Activated gamma-delta T cell treated with Interleukin-2 at 50 U/mL for 16 hours (primary cell): ENCODE measurements around the gene SREBF2.

Experiments used
- DNase-seq: peaks from one replicate; pipeline ENCODE4 v3.0.0-alpha.2; 2020

SREBF2 gene

GRCh38 chr22:41832553-41833368, at the start of gene SREBF2:
TSS of gene SREBF2 (plus strand) at chr22:41833105. CDS start at chr22:41833271, 166 bp downstream.
- DNase-seq: peak; percentile 99

DNA sequence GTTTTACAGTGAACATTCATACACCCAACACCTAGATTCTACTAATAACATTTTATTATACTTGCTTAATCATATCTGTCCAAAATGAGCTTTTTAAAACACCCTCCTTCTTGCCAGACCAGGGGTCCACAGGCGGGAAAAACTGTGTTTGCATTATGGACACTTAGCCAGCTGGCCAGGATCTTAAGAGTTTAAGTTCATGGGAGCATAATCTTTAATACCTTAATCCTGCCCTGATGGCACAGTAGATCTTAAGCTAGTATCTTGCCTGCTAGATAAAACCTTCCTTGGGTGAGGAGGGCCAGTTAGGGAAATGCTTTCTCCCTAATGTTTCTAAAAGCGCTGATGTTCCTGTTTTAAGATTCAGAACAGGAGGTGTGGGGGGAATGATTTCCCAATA, 45.6 kb upstream of the SREBF2 start:
- no peak for DNase-seq

GRCh38 chr22:41793871-41794270, 39.0 kb upstream of the SREBF2 start:
- DNase-seq: no peak

DNA sequence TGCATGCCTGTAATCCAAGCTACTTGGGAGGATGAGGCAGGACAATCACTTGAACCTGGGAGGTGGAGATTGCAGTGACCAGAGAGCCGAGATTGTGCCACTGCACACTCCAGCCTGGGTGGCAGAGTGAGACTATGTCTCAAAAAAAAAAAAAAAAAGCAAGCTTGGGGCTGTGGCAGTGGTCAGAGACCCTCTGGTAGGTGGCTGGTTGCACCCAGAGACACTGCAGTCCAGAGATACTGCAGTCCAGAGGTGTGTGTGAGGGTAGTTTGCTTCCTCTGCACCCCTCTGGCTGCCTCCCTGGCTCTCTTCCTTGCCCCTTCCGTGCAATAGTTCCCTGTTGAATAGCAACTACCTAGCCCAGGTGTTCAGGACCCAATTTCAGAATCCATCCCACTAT, 34.2 kb upstream of the SREBF2 start:
- DNase-seq: no peak

DNA sequence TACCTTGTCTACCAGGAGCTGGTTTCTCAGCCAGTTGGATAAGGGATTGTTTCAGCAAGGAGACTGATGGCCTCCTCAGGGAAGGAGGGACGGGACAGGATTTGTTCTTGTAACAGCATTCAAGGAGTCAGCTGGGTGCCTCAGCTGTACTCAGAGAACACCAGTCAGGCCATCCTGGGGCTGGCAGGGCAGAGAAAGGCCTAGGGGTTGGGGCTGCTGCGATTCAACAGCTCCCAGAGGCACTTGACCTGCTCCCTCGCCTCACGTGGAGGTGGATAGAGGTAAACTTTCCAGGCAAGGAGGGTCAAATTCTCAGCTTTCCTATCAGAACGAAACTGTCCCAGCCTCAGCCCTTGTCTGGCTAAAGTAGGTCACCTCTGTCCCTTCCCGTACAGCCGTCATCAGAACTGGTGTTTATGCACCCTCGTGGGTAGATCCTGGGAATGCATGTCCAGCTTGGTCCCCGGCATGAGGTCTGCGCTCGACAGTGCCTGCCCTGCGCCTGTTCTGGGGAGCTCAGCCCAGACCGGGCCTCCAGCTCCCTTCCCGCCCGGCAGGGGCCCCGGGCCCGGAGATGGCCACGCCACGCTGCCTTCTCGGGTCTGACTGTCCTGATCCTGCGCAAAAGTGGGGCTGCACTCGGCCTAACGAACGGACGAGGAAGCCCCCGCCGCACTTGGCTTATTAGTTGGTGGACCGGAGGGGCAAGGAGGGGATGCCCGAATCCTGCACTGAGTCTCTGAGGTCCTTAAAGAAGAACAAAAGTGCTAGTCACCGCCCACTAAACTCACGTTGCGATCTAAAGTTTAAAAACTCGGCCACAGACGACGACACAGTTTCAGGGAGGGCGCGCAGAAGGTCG, 33.2 kb upstream of the SREBF2 start:
- no peak for DNase-seq

DNA sequence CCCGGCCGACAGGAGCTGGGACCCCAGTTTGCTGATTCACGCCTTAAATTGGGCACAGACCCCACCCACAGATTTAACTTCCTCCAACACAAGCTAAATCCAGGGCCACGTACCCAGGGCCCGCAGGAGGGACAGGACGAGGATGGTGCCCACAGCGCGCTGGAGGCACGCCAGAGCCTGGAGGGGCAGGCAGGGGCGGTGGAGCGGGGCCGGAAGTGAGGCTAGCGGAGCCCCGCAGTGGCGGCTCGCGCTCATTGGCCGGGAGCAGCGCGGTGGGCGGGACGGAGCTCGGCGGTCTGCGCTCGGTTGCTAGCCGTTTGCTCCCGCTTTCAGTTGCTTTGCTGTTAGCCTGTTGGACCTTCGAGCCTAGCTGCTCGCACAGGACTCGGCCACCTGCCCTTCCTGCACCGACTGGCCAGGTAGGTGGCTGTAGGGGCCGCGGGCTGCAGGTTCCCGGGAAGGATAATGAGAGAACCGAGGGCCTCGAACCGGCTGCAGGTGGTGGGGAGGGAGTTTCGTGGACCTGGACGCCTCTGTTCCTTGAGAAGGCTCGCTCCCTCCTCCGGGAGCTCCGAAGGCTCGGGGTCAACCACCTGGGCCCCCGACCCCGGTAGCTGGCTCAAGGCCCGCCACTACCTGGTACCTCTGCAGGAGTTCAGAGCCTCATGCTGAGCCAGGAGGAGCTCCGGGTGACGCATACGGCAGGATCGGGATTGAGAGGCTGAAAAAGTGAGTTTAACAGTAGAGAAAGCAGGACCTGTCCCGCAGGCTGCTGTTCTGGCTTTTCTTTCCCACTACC, 32.4 kb upstream of the SREBF2 start, which contains the start of gene CCDC134:
Gene CCDC134 (plus strand): TSS at position 332 of the 799 bp plus-strand sequence. CDS start 8,212 bp downstream, outside the sequence.
- DNase-seq: peak; percentile 92

DNA sequence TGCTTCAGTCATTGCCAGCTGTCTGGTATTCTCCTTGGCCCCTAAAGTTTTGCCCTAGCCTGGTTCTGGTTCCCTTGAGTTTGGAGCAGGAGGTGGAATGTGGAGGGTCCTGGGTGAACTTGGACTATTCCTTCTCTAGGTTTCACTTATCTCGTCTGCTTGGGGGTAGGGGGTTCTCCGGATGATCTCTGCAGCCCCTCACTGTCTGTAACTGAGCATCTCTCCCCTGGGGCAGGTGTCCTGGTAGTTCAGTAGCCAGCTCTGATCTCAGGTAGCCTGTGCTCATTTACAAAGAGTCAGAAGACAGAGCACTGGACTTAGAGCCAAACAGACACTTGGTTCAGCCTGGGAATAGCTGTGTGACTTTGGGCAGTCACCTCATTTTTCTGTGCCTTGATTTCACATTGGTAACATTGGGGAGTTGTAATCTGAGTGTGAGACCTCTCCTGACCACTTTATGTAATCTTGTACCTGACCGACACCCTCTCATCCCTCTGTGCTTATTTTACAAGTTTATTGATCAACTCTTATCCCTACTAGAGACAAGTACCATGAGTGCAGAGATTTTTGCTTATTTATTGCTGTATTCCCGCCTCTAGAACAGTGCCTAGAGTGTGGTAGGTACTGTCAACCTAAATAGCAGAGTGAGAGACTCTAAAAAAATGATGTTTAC, 31.6 kb upstream of the SREBF2 start:
- peak; percentile 12 for DNase-seq

GRCh38 chr22:41801886-41802285, 31.0 kb upstream of the SREBF2 start:
- DNase-seq: no peak

DNA sequence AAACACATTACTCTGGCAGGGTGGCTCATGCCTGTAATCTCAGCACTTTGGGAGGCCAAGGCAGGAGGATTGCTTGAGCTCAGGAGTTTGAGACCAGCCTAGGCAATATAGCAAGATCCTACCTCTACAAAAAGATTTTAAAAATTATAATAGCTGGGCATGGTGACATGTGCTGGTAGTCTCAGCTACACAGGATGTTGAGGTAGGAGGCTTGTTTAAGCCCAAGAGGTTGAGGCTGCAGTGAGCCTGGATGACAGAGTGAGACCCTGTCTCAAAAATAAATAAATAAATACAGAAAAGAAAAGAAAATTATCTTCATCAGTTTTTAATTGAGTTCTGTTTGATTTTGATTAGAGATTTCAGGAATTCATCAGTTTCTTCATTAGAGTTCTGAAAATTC, 27.3 kb upstream of the SREBF2 start:
- no peak for DNase-seq

GRCh38 chr22:41808400-41808799, 24.5 kb upstream of the SREBF2 start:
- no peak for DNase-seq

DNA sequence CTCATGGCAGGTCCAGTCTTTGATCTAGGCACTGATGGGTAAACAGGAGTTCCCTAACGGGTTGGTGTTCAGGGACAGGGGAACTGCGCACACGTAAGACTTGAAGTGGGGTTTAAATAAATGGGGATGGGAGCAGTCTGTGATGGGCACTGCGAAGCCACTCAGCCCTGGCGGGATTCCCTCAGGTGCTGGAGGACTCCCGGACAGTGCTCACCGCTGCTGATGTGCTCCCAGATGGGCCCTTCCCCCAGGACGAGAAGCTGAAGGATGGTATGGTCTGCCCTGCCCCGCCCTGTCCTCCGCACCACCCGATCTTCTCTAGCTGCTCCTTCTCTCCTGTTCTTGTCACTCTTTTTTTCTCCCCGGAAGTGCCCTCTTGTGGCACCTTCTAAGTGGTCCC, 22.9 kb upstream of the SREBF2 start:
- DNase-seq: no peak

GRCh38 chr22:41812805-41813545, 19.9 kb upstream of the SREBF2 start:
- DNase-seq: no peak

DNA sequence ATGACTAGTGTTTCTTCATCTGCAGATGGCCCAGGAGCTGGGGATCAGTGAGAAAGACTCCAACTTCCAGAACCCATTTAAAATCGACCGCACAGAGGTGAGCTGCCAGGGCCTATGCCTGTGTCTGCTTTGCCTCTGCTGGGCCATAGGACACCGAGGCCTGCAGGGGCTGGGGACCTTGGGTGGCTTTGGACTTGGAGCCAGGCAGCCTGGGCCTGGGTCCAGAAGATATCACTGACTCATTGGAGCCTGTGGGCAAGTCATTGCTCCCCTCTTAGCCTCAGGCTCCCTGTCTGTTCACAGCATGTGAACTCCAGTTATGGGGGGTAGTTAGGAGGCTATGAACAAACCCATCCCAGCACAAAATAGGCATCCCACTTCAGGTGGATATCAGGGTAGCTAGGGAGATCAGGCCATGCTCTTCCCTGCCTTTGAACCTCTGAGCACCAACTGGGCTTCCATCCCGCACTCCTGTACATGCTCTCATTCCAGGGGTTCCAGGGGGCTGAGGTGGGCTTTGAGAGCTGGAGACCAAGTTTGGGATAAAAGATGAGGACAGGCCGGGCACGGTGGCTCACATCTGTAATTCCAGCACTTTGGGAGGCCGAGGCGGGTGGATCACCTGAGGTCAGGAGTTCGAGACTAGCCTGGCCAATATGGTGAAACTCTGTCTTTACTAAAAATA, 19.0 kb upstream of the SREBF2 start:
- DNase-seq: no peak

GRCh38 chr22:41815716-41816115, 17.2 kb upstream of the SREBF2 start:
- DNase-seq: no peak

DNA sequence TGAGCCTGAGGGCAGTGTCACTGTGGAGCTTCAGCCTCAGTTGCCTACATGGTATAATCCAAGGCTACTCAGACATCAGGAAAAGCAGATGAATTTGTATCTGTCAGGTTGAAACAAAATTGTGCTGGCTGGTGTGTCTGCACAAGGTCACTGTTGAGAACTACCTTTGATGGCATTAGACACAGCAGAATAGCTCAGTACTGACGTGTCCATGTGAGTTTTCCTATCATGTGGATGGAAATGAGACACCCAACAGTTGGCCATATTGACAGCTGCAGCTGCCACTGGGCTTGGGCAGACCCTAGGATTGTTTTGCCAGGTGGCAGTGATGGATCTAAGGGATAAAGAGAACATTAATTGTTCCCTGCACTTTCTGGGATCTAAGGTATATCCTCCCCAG, 16.7 kb upstream of the SREBF2 start:
- no peak for DNase-seq

DNA sequence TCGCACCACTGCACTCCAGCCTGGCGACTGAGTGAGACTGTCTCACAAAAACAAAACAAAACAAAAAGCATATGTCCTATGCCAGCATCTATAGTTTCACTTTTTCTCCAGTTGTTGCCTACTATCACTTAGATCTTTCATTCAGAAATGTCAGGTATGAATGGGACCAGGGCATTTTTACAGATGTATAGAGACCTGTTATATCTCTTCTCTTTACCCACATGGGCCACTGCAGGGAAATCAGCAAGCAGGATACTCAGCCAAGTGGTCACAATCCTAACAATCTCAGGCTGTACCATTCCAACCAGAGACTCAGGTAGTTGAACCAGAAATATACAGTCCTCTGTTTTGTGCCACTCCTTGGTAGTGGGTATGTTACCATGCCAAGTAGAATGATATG, 16.0 kb upstream of the SREBF2 start:
- DNase-seq: no peak

DNA sequence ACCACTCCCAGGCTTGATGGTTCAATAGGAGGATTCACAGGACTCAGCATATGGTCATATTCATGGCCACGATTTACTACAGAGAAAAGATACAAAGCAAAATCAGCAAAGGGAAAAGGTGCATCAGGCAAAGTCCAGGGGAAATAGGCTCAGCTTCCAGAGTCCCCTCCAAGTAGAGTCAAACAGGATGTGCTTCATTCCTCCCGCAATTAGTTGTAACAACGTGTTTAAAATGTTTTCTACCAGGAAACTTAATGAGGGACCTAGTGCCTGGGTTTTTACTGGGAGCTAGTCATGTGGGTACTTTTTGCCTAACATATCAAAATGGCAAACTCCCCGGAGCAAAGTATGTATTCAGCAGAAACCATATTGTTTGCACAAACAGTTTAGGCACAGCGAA, 14.9 kb upstream of the SREBF2 start:
- no peak for DNase-seq

DNA sequence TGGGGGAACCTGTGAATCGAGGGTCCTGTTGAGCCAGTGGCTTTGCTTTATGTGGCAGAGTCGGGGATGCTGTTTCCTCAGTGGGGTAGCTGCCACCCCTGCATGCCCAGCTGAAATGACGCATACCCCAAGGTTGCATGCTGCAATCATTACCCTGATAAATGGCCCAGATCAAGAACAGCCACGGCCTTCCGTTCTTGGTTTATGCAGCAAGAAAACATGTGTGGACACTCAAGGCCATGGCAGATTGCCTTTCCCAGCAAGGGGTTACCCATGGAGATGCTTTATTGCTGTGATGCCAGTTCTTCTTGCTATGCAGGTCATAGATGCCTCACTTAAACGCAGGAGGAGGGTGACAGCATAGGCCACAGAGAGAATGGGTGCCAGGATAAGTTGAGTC, 14.3 kb upstream of the SREBF2 start:
- DNase-seq: no peak

- DNase-seq: no peak
Observed at GRCh38 chr22:41819257-41819656, 13.6 kb upstream of the SREBF2 start.

- DNase-seq: no peak
Observed at GRCh38 chr22:41820447-41820846, 12.5 kb upstream of the SREBF2 start.
